ENCODE measurements around the gene TENM4.

Gene TENM4

GRCh38 chr11:79089601-79090000 lies 351.2 kb downstream of the TENM4 start:
- no peak for TF ChIP-seq EZH2 (IDR thresholded peaks at IDR 0.05; ENCODE audit: borderline replicate concordance, low read depth, low read length, severe bottlenecking)
- no peak for TF ChIP-seq CTCF (IDR thresholded peaks at IDR 0.05; ENCODE audit: borderline replicate concordance, extremely low read depth, low read length, poor library complexity, severe bottlenecking)
- Histone ChIP-seq H3K4me3 (ENCODE audit: low read depth in 1 of 2, low read length in 2 of 2) (no peak overlapping the region), H3K4me1 (ENCODE audit: insufficient read depth, low read length) (no peaks in the 10 kb centered on the region), H3K9me3 (ENCODE audit: insufficient read depth, low read length, severe bottlenecking) (no peaks in the 10 kb centered on the region), H2AFZ (ENCODE audit: low read depth, low read length) (no peak overlapping the region), H3K27ac (ENCODE audit: low read length) (no peak overlapping the region), H3K27me3 (ENCODE audit: insufficient read depth, low read length, poor library complexity) (peaks cover 3% of the 10 kb centered on the region), H3K36me3 (ENCODE audit: insufficient read depth, low read length) (no peaks in the 10 kb centered on the region), H3K9ac (ENCODE audit: low read depth, low read length) (no peak overlapping the region), H3K79me2 (ENCODE audit: insufficient read depth, low read length) (no peaks in the 10 kb centered on the region), H4K20me1 (ENCODE audit: insufficient read depth, low read length) (no peaks in the 10 kb centered on the region), H3K4me2 (ENCODE audit: insufficient read depth, low read length) (no peak overlapping the region)
- ATAC-seq (ENCODE audit: insufficient read depth, low read depth) (no peak), DNase-seq (no peak)

- H3K27ac ChIP-seq (ENCODE audit: low read length), result no peak overlapping the region
Measured at GRCh38 chr11:79088967-79089366, 351.9 kb downstream of the TENM4 start.

GRCh38 chr11:79087961-79088318 lies 352.9 kb downstream of the TENM4 start:
- Histone ChIP-seq H3K9ac (ENCODE audit: low read depth, low read length) (no peak overlapping the region), H3K4me1 (ENCODE audit: insufficient read depth, low read length) (no peaks in the 10 kb centered on the region), H3K4me2 (ENCODE audit: insufficient read depth, low read length) (no peak overlapping the region), H3K79me2 (ENCODE audit: insufficient read depth, low read length) (no peaks in the 10 kb centered on the region), H3K36me3 (ENCODE audit: insufficient read depth, low read length) (no peaks in the 10 kb centered on the region), H3K9me3 (ENCODE audit: insufficient read depth, low read length, severe bottlenecking) (no peaks in the 10 kb centered on the region), H3K4me3 (ENCODE audit: low read depth in 1 of 2, low read length in 2 of 2) (no peak overlapping the region), H3K27ac (ENCODE audit: low read length) (no peak overlapping the region), H3K27me3 (ENCODE audit: insufficient read depth, low read length, poor library complexity) (peaks cover 3% of the 10 kb centered on the region), H2AFZ (ENCODE audit: low read depth, low read length) (no peak overlapping the region), H4K20me1 (ENCODE audit: insufficient read depth, low read length) (no peaks in the 10 kb centered on the region)
- DNase-seq (no peak), ATAC-seq (ENCODE audit: insufficient read depth, low read depth) (no peak)
- TF ChIP-seq EZH2 (IDR thresholded peaks at IDR 0.05; ENCODE audit: borderline replicate concordance, low read depth, low read length, severe bottlenecking), result no peak
- no peak for TF ChIP-seq CTCF (IDR thresholded peaks at IDR 0.05; ENCODE audit: borderline replicate concordance, extremely low read depth, low read length, poor library complexity, severe bottlenecking)

More at GRCh38 chr11:79088967-79089366, 351.9 kb downstream of the TENM4 start:
- no peaks in the 10 kb centered on the region for H3K79me2 ChIP-seq (ENCODE audit: insufficient read depth, low read length)
- TF ChIP-seq EZH2 (IDR thresholded peaks at IDR 0.05; ENCODE audit: borderline replicate concordance, low read depth, low read length, severe bottlenecking), result no peak
- no peak for TF ChIP-seq CTCF (IDR thresholded peaks at IDR 0.05; ENCODE audit: borderline replicate concordance, extremely low read depth, low read length, poor library complexity, severe bottlenecking)
- no peaks in the 10 kb centered on the region for H3K36me3 ChIP-seq (ENCODE audit: insufficient read depth, low read length)
- no peak overlapping the region for H2AFZ ChIP-seq (ENCODE audit: low read depth, low read length)
- no peaks in the 10 kb centered on the region for H3K4me1 ChIP-seq (ENCODE audit: insufficient read depth, low read length)
- no peak for DNase-seq
- H3K4me2 ChIP-seq (ENCODE audit: insufficient read depth, low read length), result no peak overlapping the region
- no peaks in the 10 kb centered on the region for H3K9me3 ChIP-seq (ENCODE audit: insufficient read depth, low read length, severe bottlenecking)
- no peak overlapping the region for H3K9ac ChIP-seq (ENCODE audit: low read depth, low read length)
- no peak overlapping the region for H3K4me3 ChIP-seq (ENCODE audit: low read depth in 1 of 2, low read length in 2 of 2)
- peaks cover 3% of the 10 kb centered on the region for H3K27me3 ChIP-seq (ENCODE audit: insufficient read depth, low read length, poor library complexity)
- no peak for ATAC-seq (ENCODE audit: insufficient read depth, low read depth)
- no peaks in the 10 kb centered on the region for H4K20me1 ChIP-seq (ENCODE audit: insufficient read depth, low read length)

All from DND-41 (cell line).